Left lung (tissue), 10 donors: ENCODE results near the gene ZNF688. TPM values are rescaled to one million over a fixed set of nuclear protein-coding genes. Genes with fewer than 3 reads are reported as not detected.
"Not testable (repeated sequence)": the region's sequence is repeated elsewhere in the genome, so short reads cannot be mapped to it uniquely, and the experiment has no call there.

Experiments used
- ATAC-seq: fragments of 200-7000 bp; cut with Tn5 transposase; one replicate; pipeline ENCODE4 v1.9.1; 2020; ENCODE audit warnings: moderate library complexity
- DNase-seq, 4 donors: peaks; one replicate each; pipeline ENCODE4 v3.0.0-alpha.2; 2013 to 2020
- H3K27ac ChIP-seq, 2 donors: fragments of 200-600 bp; sonication (generic) in 1 of 2; one replicate each; pipeline versions ENCODE4 v1.5.0 to v1.8.0; 2020 to 2021
- H3K27me3 ChIP-seq, 2 donors: fragments of 200-600 bp; sonication (generic) in 1 of 2; one replicate each; pipeline versions ENCODE4 v1.5.0 to v1.8.0; 2020 to 2021
- H3K36me3 ChIP-seq, 2 donors: fragments of 200-600 bp; sonication (generic) in 1 of 2; one replicate each; pipeline versions ENCODE4 v1.5.0 to v1.8.0; 2020 to 2021
- H3K4me1 ChIP-seq, 2 donors: fragments of 200-600 bp; one replicate each; pipeline ENCODE4 v1.8.0; 2021
- H3K4me3 ChIP-seq, 2 donors: fragments of 200-600 bp; sonication (generic) in 1 of 2; one replicate each; pipeline versions ENCODE4 v1.5.0 to v1.8.0; 2020 to 2021; ENCODE audit warnings: mild to moderate bottlenecking in 1 of 2
- H3K9me3 ChIP-seq, 2 donors: fragments of 200-600 bp; sonication (generic) in 1 of 2; one replicate each; pipeline versions ENCODE4 v1.5.0 to v1.8.0; 2020 to 2021
- CTCF ChIP-seq, 2 donors: fragments of 200-600 bp; sonication (generic) in 1 of 2; IDR thresholded peaks; one replicate each; pipeline versions ENCODE4 v1.5.0 to v1.8.0; 2021; ENCODE audit warnings: antibody characterized with exemption in 2 of 2
- intact Hi-C, 2 donors: fragments of 100-400 bp; cut with DNase I; formaldehyde crosslinking; loops; one replicate each; pipeline versions ENCODE4 v1.11.2 to v1.14.2; 2022
- polyA plus RNA-seq, 6 donors: library from polyadenylated mRNA; unstranded; fragments of 120-200 nt; gene quantifications; one replicate each; pipeline ENCODE4 v1.2.1, GENCODE V29; 2013; ENCODE audit not compliant: insufficient read length in 6 of 6
- total RNA-seq, 2 donors: library from RNA; stranded (reverse); fragmentation: NEBNext Ultra II Directional; extraction: Animal tissue kit (Norgen Biotek cat#: 25700); gene quantifications; one replicate each; pipeline ENCODE4 v1.2.1, GENCODE V29; 2021
- donor health status: DM: no; HTN: yes; CAD: no.
- donor health status: DM: no; HTN: no; CAD: no.

ZNF688 gene
- total and polyA plus RNA-seq, 8 donors, result 8.9 to 16.4 (median 12.3) TPM

GRCh38 chr16:30525844-30526136, 45.7 kb downstream of the ZNF688 start:
- Histone ChIP-seq H3K4me3 (peak overlapping the region; percentile 86 to 87), H3K4me1 (peaks cover 14 to 35% of the 10 kb centered on the region in 2 donors), H3K27ac (peak overlapping the region; percentile 98 to 100), H3K27me3 (no peaks in the 10 kb centered on the region), H3K36me3 (peaks cover 0 to 28% of the 10 kb centered on the region in 2 donors), H3K9me3 (no peaks in the 10 kb centered on the region)
- no peak for TF ChIP-seq CTCF (IDR thresholded peaks at IDR 0.05)
- ATAC-seq, result no peak
- no peak for DNase-seq
- intact Hi-C loops, result no loop called here

DNA sequence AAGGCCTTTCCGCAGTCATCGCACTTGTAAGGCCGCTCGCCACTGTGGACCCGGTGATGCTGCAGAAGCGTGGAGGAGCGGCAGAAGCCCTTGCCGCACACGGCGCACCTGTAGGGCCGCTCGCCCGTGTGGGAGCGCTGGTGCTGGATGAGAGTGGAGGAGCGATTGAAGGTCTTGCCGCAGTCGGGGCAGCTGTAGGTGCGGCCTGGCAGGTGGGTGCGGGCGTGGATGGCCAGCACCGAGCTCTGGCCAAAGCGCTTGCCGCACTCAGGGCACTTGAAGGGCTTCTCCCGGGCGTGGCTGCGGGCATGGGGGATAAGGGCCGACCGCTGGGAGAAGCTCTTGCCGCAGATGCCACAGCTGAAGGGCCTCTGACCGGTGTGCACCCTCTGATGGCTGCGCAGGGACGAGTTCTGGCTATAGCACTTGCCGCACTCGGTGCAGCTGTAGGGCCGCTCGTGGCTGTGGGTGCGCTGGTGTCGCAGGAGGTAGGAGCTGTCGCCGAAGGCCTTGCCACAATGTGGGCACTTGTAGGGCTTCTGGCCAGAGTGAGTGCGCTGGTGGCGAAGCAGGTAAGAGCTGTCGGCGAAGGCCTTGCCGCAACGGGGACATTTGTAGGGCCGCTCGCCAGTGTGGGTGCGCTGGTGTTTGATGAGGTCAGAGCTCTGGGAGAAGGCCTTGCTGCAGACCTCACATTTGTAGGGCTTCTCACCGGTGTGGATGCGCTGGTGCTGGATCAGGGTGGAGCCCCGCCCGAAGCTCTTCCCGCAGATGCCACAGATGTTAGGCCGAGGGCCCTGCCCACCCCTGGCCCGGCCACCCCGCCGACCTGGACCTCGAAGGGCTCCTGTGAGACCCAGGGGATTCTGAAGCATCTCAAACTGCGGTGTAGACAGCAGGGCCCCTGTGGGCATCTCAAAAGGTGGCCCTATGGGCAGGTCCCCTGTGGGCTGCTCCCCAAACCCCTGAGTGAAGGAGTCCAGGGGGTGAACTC, 46.6 kb downstream of the ZNF688 start:
- peaks cover 12 to 31% of the 10 kb centered on the region in 2 donors for H3K4me1 ChIP-seq

DNA sequence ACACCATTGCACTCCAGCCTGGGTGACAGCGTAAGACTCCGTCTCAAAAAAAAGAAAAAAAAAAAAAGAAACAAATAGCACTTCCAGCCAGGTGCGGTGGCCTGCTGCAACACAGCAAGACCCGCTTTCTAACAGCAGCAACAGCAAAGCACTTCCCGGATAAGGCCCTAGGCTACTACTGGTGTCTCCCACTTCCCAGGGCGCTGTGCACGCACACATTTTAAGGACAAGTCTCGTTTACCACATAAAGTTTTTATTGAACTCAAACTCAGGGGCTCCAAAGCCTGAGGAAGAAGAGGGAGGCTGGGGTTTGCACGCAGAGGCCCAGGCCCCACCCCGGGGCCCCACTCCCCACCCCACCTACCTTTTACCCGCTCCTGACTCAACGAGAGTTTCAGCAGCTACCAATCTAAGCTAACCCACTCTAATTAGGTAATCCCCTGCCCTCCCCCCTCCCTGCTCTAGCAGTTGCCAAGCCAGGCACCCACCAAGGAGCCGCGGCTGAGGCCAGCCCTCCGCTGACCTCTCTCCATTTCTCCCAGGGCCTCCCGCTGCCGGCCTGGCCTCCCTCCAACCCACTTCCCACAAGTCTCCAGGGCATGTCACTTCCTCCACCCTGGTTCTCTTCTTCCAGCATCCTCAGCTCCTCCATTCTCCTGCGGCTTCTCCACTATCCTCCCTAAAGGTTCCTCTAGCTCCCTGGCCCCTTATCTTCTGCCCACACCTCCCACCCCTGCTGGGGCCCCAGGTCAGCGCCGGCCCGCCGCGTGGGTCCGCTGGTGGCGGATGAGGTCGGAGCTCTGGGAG, 47.5 kb downstream of the ZNF688 start:
- H3K9me3 ChIP-seq, result no peaks in the 10 kb centered on the region
- no peak overlapping the region for H3K27ac ChIP-seq
- ATAC-seq (no peak), DNase-seq (no peak)
- peaks cover 0 to 43% of the 10 kb centered on the region in 2 donors for H3K36me3 ChIP-seq
- no peak for TF ChIP-seq CTCF (IDR thresholded peaks at IDR 0.05)
- intact Hi-C loops, result no loop called here
- peaks cover 12 to 25% of the 10 kb centered on the region in 2 donors for H3K4me1 ChIP-seq
- no peak overlapping the region for H3K4me3 ChIP-seq
- H3K27me3 ChIP-seq, result no peaks in the 10 kb centered on the region

More for the DNA sequence above, 46.6 kb downstream of the ZNF688 start:
- H3K4me3 ChIP-seq, result no peak overlapping the region
- H3K9me3 ChIP-seq, result no peaks in the 10 kb centered on the region
- ATAC-seq, result no peak
- H3K36me3 ChIP-seq, result peaks cover 0 to 34% of the 10 kb centered on the region in 2 donors
- DNase-seq, result no peak
- no peaks in the 10 kb centered on the region for H3K27me3 ChIP-seq
- intact Hi-C loops, result no loop called here
- TF ChIP-seq CTCF (IDR thresholded peaks at IDR 0.05), result no peak
- H3K27ac ChIP-seq, result no peak overlapping the region

GRCh38 chr16:30522702-30523463, 48.6 kb downstream of the ZNF688 start:
- intact Hi-C loops, ATAC-seq, DNase-seq, H3K27me3 ChIP-seq, H3K9me3 ChIP-seq, H3K27ac ChIP-seq, H3K4me3 ChIP-seq: not testable (repeated sequence)
- peaks cover 9 to 14% of the 10 kb centered on the region in 2 donors for H3K4me1 ChIP-seq
- H3K36me3 ChIP-seq, result peaks cover 0 to 54% of the 10 kb centered on the region in 2 donors

DNA sequence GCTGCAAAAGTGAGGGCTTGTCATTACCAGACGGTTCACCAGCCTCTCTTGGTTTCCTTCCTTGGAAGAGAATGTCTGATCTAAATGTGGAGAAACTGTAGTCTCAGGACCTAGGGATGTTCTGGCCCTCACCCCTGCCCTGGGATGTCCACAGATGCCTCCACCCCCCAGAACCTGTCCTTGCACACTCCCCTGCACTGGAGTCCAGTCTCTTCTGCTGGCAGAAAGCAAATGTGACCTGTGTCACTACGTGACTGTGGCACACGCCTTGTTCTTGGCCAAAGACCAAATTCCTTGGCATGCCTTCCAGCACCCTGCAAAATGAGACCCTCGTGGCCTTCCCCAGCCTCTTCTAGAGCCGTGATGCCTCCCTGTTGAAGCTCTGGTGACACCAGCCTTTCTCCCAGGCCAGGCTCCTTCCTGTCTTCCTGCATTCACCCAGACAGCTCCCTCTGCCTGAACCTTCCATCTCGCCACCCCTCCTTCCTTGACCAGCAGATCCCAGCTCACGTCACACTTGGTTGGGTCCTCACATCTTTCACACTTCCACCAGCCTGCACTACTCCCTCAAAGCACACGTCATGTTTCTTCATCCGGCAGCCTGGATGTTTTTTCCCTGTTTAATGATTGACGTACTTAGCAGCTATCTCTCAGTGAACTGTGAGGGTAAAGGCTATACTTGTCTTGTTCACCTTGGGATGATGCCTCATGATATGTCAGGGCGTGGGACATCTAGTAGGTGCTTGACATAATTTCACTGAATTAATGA, 49.5 kb downstream of the ZNF688 start:
- no peak for TF ChIP-seq CTCF (IDR thresholded peaks at IDR 0.05)
- Histone ChIP-seq H3K9me3 (no peaks in the 10 kb centered on the region), H3K36me3 (peaks cover 0 to 63% of the 10 kb centered on the region in 2 donors), H3K4me3 (no peak overlapping the region), H3K27ac (no peak overlapping the region), H3K27me3 (no peaks in the 10 kb centered on the region), H3K4me1 (peaks cover 4 to 8% of the 10 kb centered on the region in 2 donors)
- DNase-seq, result no peak
- intact Hi-C loops, result no loop called here
- no peak for ATAC-seq
